Measurements from ENCODE around the gene SIRT2. TPM values are rescaled to one million over a fixed set of nuclear protein-coding genes. Genes with fewer than 3 reads are reported as not detected.
A peak's percentile ranks its signal among the peaks of the same experiment; 100 is the strongest.

Gene SIRT2
- total and polyA plus RNA-seq, 2 of the 13 experiments (the other 11 are each of a cell fraction or from before 2014, with no cell fraction given), result 22.3 to 26.1 TPM

DNA sequence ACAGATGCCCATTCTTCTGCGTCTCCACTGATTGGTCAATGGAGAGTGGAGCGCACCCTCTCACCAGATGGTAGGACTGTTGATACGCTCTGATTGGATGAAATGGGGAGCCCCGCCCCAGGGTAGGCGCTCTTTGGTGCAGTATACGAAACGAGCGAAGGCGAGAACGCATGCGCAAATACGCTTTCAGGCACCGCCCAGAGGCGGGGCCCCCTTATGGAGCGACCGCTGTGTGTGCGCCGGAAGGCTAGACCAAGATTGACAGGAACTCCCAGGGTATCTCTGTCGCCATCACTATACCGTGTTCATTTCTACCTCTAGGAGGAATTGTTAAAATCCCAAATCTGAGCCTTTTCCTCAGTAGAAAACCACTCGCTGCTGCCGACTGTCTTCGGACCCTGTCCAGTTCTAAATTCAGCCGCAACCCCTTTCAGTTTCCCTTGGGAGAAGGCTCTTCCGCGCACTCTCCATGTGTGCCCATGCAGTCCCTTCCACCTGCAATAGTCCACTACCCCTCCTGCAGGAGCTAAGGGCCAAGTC lies 48.9 kb downstream of the SIRT2 start (continued):
- TF ChIP-seq, protein P1, sequence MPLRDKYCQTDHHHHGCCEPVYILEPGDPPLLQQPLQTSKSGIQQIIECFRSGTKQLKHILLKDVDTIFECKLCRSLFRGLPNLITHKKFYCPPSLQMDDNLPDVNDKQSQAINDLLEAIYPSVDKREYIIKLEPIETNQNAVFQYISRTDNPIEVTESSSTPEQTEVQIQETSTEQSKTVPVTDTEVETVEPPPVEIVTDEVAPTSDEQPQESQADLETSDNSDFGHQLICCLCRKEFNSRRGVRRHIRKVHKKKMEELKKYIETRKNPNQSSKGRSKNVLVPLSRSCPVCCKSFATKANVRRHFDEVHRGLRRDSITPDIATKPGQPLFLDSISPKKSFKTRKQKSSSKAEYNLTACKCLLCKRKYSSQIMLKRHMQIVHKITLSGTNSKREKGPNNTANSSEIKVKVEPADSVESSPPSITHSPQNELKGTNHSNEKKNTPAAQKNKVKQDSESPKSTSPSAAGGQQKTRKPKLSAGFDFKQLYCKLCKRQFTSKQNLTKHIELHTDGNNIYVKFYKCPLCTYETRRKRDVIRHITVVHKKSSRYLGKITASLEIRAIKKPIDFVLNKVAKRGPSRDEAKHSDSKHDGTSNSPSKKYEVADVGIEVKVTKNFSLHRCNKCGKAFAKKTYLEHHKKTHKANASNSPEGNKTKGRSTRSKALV (CRISPR knock-in tag; IDR thresholded peaks at IDR 0.05), result no peak
- no peak for TF ChIP-seq IRX3 (CRISPR knock-in tag; IDR thresholded peaks at IDR 0.05; ENCODE audit: borderline replicate concordance, low read depth)
- peak; percentile 76 for TF ChIP-seq POLR2G (IDR thresholded peaks at IDR 0.05; ENCODE audit: low read depth, low read length)
- TF ChIP-seq, protein P2, sequence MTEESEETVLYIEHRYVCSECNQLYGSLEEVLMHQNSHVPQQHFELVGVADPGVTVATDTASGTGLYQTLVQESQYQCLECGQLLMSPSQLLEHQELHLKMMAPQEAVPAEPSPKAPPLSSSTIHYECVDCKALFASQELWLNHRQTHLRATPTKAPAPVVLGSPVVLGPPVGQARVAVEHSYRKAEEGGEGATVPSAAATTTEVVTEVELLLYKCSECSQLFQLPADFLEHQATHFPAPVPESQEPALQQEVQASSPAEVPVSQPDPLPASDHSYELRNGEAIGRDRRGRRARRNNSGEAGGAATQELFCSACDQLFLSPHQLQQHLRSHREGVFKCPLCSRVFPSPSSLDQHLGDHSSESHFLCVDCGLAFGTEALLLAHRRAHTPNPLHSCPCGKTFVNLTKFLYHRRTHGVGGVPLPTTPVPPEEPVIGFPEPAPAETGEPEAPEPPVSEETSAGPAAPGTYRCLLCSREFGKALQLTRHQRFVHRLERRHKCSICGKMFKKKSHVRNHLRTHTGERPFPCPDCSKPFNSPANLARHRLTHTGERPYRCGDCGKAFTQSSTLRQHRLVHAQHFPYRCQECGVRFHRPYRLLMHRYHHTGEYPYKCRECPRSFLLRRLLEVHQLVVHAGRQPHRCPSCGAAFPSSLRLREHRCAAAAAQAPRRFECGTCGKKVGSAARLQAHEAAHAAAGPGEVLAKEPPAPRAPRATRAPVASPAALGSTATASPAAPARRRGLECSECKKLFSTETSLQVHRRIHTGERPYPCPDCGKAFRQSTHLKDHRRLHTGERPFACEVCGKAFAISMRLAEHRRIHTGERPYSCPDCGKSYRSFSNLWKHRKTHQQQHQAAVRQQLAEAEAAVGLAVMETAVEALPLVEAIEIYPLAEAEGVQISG (CRISPR knock-in tag; IDR thresholded peaks at IDR 0.05), result peak; percentile 18; the same call in 1 of the 2 replicates
- TF ChIP-seq SIN3A (IDR thresholded peaks at IDR 0.05; ENCODE audit: borderline replicate concordance, low read depth, low read length), result peak; percentile 27; the same call in 1 of the 2 replicates
- TF ChIP-seq YY1 (IDR thresholded peaks at IDR 0.05; ENCODE audit: insufficient read depth, insufficient replicate concordance, low read depth, low read length), result peak; percentile 67
- TF ChIP-seq ZNF562 (CRISPR knock-in tag; IDR thresholded peaks at IDR 0.05; ENCODE audit: borderline replicate concordance), result no peak
- TF ChIP-seq, protein P3, sequence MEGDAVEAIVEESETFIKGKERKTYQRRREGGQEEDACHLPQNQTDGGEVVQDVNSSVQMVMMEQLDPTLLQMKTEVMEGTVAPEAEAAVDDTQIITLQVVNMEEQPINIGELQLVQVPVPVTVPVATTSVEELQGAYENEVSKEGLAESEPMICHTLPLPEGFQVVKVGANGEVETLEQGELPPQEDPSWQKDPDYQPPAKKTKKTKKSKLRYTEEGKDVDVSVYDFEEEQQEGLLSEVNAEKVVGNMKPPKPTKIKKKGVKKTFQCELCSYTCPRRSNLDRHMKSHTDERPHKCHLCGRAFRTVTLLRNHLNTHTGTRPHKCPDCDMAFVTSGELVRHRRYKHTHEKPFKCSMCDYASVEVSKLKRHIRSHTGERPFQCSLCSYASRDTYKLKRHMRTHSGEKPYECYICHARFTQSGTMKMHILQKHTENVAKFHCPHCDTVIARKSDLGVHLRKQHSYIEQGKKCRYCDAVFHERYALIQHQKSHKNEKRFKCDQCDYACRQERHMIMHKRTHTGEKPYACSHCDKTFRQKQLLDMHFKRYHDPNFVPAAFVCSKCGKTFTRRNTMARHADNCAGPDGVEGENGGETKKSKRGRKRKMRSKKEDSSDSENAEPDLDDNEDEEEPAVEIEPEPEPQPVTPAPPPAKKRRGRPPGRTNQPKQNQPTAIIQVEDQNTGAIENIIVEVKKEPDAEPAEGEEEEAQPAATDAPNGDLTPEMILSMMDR (CRISPR knock-in tag; IDR thresholded peaks at IDR 0.05), result 0 out of 2 replicates have a peak, but pooled peaks have one; percentile 5
- TF ChIP-seq ZNF83 (CRISPR knock-in tag; IDR thresholded peaks at IDR 0.05; ENCODE audit: borderline replicate concordance), result no peak
- TF ChIP-seq, protein P4, sequence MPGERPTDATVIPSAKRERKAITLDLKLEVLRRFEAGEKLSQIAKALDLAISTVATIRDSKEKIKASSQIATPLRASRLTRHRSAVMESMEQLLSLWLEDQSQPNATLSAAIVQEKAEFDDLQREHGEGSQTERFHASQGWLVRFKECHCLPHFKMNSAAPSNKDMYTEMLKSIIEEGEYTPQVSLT (CRISPR knock-in tag; IDR thresholded peaks at IDR 0.05; ENCODE audit: borderline replicate concordance, low read depth), result no peak
- TF ChIP-seq TOE1 (CRISPR knock-in tag; IDR thresholded peaks at IDR 0.05), result no peak
- peak; percentile 37 for TF ChIP-seq TARDBP (CRISPR knock-in tag; IDR thresholded peaks at IDR 0.05)
- TF ChIP-seq DRAP1 (CRISPR knock-in tag; IDR thresholded peaks at IDR 0.05), result peak; percentile 72
- no peak; the same call in 1 of the 2 replicates for TF ChIP-seq ZNF33B (CRISPR knock-in tag; IDR thresholded peaks at IDR 0.05)
- peak; percentile 13; the same call in 1 of the 2 replicates for TF ChIP-seq RXRB (CRISPR knock-in tag; IDR thresholded peaks at IDR 0.05; ENCODE audit: borderline replicate concordance)
- TF ChIP-seq ZNF296 (CRISPR knock-in tag; conservative IDR thresholded peaks at IDR 0.05), result no peak
- TF ChIP-seq PHF21A (CRISPR knock-in tag; IDR thresholded peaks at IDR 0.05), result 0 out of 2 replicates have a peak, but pooled peaks have one; percentile 43
- TF ChIP-seq ZBTB8A (CRISPR knock-in tag; IDR thresholded peaks at IDR 0.05; ENCODE audit: borderline replicate concordance, low read depth), result no peak
- TF ChIP-seq NCOA2 (CRISPR knock-in tag; IDR thresholded peaks at IDR 0.05), result 0 out of 2 replicates have a peak, but pooled peaks have one; percentile 6
- no peak for TF ChIP-seq ZNF567 (CRISPR knock-in tag; IDR thresholded peaks at IDR 0.05; ENCODE audit: borderline replicate concordance)
- TF ChIP-seq ZBTB1 (CRISPR knock-in tag; IDR thresholded peaks at IDR 0.05; ENCODE audit: borderline replicate concordance), result no peak

All from HepG2 (cell line).